HUES48 (cell line): Measurements from ENCODE around the gene FUT6.

Experiments used
- H3K27ac ChIP-seq: one replicate; pipeline ENCODE4 v1.7.0; 2013; ENCODE audit warnings: low read depth, low read length, inconsistent platforms
- H3K27me3 ChIP-seq: 2 replicates; pipeline ENCODE4 v1.6.1; 2013; ENCODE audit warnings: mild to moderate bottlenecking, low read length; ENCODE audit not compliant: control insufficient read depth, insufficient read depth
- H3K36me3 ChIP-seq: 2 replicates; pipeline ENCODE4 v1.6.1; 2013; ENCODE audit warnings: low read length; ENCODE audit not compliant: control insufficient read depth, insufficient read depth
- H3K4me1 ChIP-seq: 2 replicates; pipeline ENCODE4 v1.6.1; 2013; ENCODE audit warnings: mild to moderate bottlenecking, low read length; ENCODE audit not compliant: control insufficient read depth, insufficient read depth
- H3K4me3 ChIP-seq: 2 replicates; pipeline ENCODE4 v1.5.1; 2013; ENCODE audit warnings: mild to moderate bottlenecking, low read depth, low read length
- H3K9ac ChIP-seq: 2 replicates; pipeline ENCODE4 v1.6.1; 2013; ENCODE audit warnings: mild to moderate bottlenecking, low read depth, low read length, moderate library complexity
- H3K9me3 ChIP-seq: 2 replicates; pipeline ENCODE4 v1.6.1; 2013; ENCODE audit warnings: low read length; ENCODE audit not compliant: control insufficient read depth, insufficient read depth

Gene FUT6

DNA sequence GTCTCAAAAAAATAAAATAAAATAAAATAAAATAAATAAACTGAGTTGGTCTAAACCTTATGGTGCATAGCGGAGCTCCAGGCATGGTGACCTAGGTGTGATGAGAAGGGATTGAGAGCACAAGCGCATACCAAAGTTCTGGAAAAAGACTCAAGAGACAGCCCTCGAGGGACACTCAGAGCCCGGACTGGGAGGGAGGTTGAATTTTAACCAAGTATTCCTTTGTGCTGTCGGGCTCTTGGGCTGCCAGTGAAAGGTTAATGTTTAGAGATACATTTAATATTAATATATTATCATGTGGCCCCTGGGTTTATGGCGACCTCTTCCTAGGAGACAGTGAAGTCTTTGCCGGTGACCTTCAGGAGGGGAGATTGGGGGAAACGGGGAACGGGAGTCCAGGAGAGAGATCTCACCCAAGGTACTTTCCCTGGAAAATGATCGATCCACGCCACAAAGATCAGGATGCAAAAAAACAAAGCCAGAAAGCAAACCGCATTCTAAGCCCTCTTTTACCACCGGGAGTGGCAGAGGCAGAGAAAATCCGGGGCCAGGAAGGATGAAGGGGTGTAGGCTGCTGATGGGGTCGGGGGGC, 1.6 kb downstream of the FUT6 start:
- Histone ChIP-seq H3K36me3 (no peaks in the 10 kb centered on the region), H3K27ac (no peak overlapping the region), H3K27me3 (no peaks in the 10 kb centered on the region), H3K9ac (no peak overlapping the region), H3K4me1 (no peaks in the 10 kb centered on the region), H3K4me3 (no peak overlapping the region), H3K9me3 (no peaks in the 10 kb centered on the region)

DNA sequence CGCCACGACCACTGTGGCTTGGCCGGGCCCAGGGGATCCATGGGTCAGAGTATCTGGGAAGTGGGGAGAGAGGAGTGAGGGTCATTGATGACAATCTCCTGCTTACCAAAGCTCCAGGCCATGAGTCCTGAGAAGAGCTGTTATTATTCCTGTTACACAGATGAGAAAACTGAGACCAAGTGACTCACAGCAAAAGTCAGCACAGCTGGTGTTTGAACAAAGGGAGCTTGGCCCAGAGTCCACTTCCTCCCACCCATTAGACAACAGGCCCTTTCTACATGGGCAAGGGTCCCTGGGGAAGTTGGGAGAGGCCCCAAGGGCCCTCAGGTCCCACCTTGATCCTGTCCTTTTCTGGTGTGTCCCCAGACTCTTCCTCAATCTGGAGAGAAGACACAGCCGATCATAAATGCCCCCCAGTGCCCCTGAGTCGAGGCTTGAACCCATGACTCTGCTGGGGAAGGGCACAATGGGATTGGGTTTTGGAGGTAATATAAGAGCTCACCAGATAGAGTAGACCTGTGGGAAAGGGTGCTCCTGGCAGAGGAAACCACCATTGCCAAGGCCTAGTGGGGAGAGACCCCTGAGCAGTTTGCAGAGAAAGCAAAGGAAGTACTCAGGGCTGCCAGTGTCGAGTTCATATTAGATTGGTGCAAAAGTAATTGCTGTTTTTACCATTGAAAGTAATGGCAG, 6.8 kb downstream of the FUT6 start:
- no peaks in the 10 kb centered on the region for H3K9me3 ChIP-seq
- no peaks in the 10 kb centered on the region for H3K27me3 ChIP-seq
- no peak overlapping the region for H3K9ac ChIP-seq
- no peak overlapping the region for H3K4me3 ChIP-seq
- no peaks in the 10 kb centered on the region for H3K36me3 ChIP-seq
- H3K27ac ChIP-seq, result no peak overlapping the region
- H3K4me1 ChIP-seq, result no peaks in the 10 kb centered on the region

DNA sequence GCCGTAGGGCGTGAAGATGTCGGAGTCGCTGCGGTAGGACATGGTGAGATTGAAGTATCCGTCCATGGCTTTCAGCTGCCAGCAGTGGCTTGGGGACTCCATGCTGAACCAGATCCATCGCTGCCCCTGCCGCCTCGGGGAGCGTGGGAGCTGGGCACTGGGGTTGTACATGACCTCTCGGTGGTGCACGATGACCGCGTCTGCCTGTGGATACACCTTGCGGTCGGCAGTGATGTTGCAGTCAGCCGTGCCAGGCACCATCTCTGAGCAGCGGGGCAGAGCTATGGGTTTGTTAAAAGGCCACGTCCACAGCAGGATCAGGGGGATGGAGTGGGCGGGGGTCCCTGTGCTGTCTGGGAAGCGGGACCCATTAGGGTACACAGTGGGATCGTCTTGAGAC, 7.4 kb downstream of the FUT6 start:
- Histone ChIP-seq H3K27ac (no peak overlapping the region), H3K4me1 (no peaks in the 10 kb centered on the region), H3K36me3 (no peaks in the 10 kb centered on the region), H3K4me3 (no peak overlapping the region), H3K27me3 (no peaks in the 10 kb centered on the region), H3K9ac (no peak overlapping the region), H3K9me3 (no peaks in the 10 kb centered on the region)

- no peak overlapping the region for H3K4me3 ChIP-seq
- no peaks in the 10 kb centered on the region for H3K27me3 ChIP-seq
- peaks cover 3% of the 10 kb centered on the region; the same call in 1 of the 2 replicates for H3K4me1 ChIP-seq
- no peaks in the 10 kb centered on the region for H3K36me3 ChIP-seq
- no peak overlapping the region for H3K27ac ChIP-seq
- H3K9ac ChIP-seq, result no peak overlapping the region
- H3K9me3 ChIP-seq, result no peaks in the 10 kb centered on the region
These were observed 8.3 kb downstream of the FUT6 start for GRCh38 chr19:5831159-5831558.

DNA sequence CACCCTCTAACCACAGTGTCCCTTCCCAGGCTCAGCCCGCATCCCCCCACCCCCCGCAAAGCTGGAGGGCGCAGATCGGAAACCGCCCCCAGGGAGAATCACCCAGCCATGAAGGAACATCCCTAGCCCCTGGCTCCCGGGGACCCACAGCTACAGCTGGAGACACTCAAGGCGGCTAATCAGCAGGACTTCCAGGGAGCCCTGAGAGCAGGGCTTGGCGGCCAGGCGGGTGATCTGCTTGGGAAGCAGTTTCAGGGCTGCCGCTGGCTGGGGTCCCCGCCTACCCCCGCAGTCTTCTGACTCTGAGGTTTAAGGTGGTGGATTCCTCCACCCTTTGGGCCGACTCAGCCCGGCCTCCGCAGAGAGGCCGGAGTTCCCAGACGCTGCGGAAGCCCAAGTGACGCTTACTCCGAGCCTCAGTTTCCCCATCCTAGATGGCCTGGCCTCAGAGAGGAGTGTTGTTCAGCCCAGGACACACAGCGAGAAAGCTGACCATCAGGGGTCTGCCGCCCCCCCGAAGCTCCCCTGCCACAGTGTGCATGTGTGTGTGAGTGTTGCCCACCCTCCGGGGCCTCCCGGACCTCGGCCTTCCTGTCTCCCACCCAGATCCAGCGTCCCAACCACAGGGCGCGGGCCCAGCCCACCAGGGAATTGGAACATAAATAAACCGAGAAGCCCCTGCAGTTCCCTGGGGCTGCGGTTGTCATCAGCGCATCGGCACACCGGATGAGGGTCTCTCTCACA, 9.8 kb downstream of the FUT6 start:
- H3K9me3 ChIP-seq, result no peaks in the 10 kb centered on the region
- no peak overlapping the region for H3K27ac ChIP-seq
- H3K27me3 ChIP-seq, result no peaks in the 10 kb centered on the region
- H3K36me3 ChIP-seq, result no peaks in the 10 kb centered on the region
- no peak overlapping the region for H3K9ac ChIP-seq
- peaks cover 3% of the 10 kb centered on the region; the same call in 1 of the 2 replicates for H3K4me1 ChIP-seq
- H3K4me3 ChIP-seq, result peak overlapping the region; percentile 87; the same call in 1 of the 2 replicates

GRCh38 chr19:5828661-5829566, 10.6 kb downstream of the FUT6 start:
- H3K27ac ChIP-seq, result peak overlapping the region; percentile 93
- no peaks in the 10 kb centered on the region for H3K27me3 ChIP-seq
- H3K9ac ChIP-seq, result peak overlapping the region; percentile 93
- H3K4me3 ChIP-seq, result peak overlapping the region; percentile 87
- H3K9me3 ChIP-seq, result no peaks in the 10 kb centered on the region
- no peaks in the 10 kb centered on the region for H3K36me3 ChIP-seq
- H3K4me1 ChIP-seq, result peaks cover 3% of the 10 kb centered on the region; the same call in 1 of the 2 replicates

- H3K36me3 ChIP-seq, result no peaks in the 10 kb centered on the region
- H3K4me1 ChIP-seq, result peaks cover 3% of the 10 kb centered on the region; the same call in 1 of the 2 replicates
- no peaks in the 10 kb centered on the region for H3K27me3 ChIP-seq
- peak overlapping the region; percentile 87 for H3K4me3 ChIP-seq
- H3K9ac ChIP-seq, result peak overlapping the region; percentile 93
- no peaks in the 10 kb centered on the region for H3K9me3 ChIP-seq
- H3K27ac ChIP-seq, result peak overlapping the region; percentile 93
These were observed 11.4 kb downstream of the FUT6 start for GRCh38 chr19:5827891-5828660.

GRCh38 chr19:5827342-5827890, 12.1 kb downstream of the FUT6 start:
- Histone ChIP-seq H3K36me3 (no peaks in the 10 kb centered on the region), H3K9me3 (no peaks in the 10 kb centered on the region), H3K4me3 (peak overlapping the region; percentile 87), H3K4me1 (peaks cover 3% of the 10 kb centered on the region; the same call in 1 of the 2 replicates), H3K9ac (no peak overlapping the region), H3K27me3 (no peaks in the 10 kb centered on the region), H3K27ac (peak overlapping the region; percentile 93)

GRCh38 chr19:5826531-5827341, 12.8 kb downstream of the FUT6 start:
- no peaks in the 10 kb centered on the region for H3K36me3 ChIP-seq
- H3K9me3 ChIP-seq, result no peaks in the 10 kb centered on the region
- no peak overlapping the region; the same call in 1 of the 2 replicates for H3K4me3 ChIP-seq
- H3K9ac ChIP-seq, result no peak overlapping the region
- no peak overlapping the region for H3K27ac ChIP-seq
- H3K4me1 ChIP-seq, result peaks cover 3% of the 10 kb centered on the region; the same call in 1 of the 2 replicates
- no peaks in the 10 kb centered on the region for H3K27me3 ChIP-seq
